Amniotic stem cell (primary cell): ENCODE measurements around the gene F12.

Experiments used
- DNase-seq: peaks from one replicate; lab custom pipeline; 2025; lab: John Stamatoyannopoulos, UW

Gene F12

DNA sequence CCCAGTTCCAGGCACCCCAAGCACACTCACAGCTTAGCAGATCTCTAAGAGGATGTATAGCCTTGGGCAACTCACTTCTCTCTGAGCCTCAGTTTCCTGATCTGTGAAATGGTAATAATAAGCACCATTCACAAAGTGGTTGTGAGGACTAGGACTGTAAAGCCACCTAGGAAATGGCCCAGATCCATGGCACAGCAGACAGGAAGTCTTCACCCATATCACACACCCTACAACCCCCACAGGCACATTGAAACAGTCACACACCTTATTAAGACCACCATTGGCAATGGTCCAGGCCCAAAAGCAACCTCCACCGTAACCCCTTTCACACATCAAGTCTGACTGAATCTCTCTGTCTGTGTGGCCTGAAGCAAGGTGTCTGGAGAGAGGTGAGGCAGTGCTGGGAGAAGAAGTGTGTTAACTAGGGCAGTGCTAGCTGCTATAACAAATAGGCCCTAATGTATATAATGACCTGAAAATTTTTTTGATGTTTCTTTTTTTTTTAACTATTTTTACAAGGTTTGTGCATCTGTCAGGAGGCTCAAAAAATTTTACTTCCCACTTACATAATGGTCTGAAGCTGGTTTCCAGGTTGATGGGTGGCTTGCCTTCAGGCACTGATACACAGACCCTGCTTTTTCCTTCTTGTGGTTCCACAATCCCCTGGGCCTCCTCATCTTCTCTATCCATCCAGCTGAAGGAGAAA is 54.0 kb downstream of the F12 start:
- no peak for DNase-seq

GRCh38 chr5:177354711-177355110 is 54.7 kb downstream of the F12 start:
- DNase-seq = no peak

DNA sequence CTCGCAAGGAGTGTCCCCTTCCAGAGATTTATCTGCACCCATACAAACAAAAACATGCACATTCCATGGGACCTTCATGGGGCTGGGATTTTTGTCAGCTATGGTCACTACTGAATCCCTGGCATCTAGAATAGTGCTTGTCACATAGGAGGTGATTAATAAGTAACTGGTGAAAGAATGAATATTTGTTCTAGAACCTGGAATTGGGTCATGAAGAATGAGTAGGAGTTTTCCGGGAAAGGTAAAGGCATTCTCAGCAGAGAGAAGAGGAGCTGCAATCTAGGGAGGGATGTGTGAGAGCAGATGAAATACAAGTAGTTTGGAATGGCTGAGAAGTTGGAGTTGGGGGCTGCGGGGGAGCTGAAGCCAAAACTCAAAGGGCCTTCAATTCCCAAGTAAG is 55.1 kb downstream of the F12 start:
- DNase-seq = no peak

- DNase-seq = no peak
Observed at GRCh38 chr5:177353093-177353492, 56.3 kb downstream of the F12 start.
